HG02798 (cell line): Measurements from ENCODE around the gene FTL.
"Not testable (repeated sequence)": the region's sequence is repeated elsewhere in the genome, so short reads cannot be mapped to it uniquely, and the experiment has no call there.

ENCODE experiments used
- ATAC-seq: cut with Tn5 transposase; IDR thresholded peaks from one replicate; pipeline ENCODE4 v1.9.1; 2021; ENCODE audit warnings: mild to moderate bottlenecking; ENCODE audit not compliant: unreplicated experiment, poor library complexity

The FTL gene

GRCh38 chr19:48965040-48965805 lies at the start of gene FTL:
TSS of gene FTL (plus strand) at chr19:48965309. CDS start at chr19:48965508, 199 bp downstream.
- ATAC-seq: peak; percentile 69

GRCh38 chr19:48915757-48916156 lies 49.4 kb upstream of the FTL start:
- no peak for ATAC-seq

GRCh38 chr19:48918071-48918470 lies 47.0 kb upstream of the FTL start:
- ATAC-seq: no peak

- ATAC-seq: no peak
Measured at GRCh38 chr19:48918801-48919247, 46.3 kb upstream of the FTL start.

- ATAC-seq: not testable (repeated sequence)
Measured at GRCh38 chr19:48919271-48919670, 45.8 kb upstream of the FTL start.

- ATAC-seq: no peak
Measured at GRCh38 chr19:48920949-48921348, 44.2 kb upstream of the FTL start.

- no peak for ATAC-seq
Measured at GRCh38 chr19:48921721-48922500, 43.2 kb upstream of the FTL start.

GRCh38 chr19:48922548-48923490 lies 42.3 kb upstream of the FTL start:
- no peak for ATAC-seq

- no peak for ATAC-seq
Measured at GRCh38 chr19:48925240-48925843, 39.8 kb upstream of the FTL start.

- ATAC-seq: not testable (repeated sequence)
Measured at GRCh38 chr19:48925890-48926289, 39.2 kb upstream of the FTL start.

GRCh38 chr19:48926909-48927308 lies 38.2 kb upstream of the FTL start:
- no peak for ATAC-seq

GRCh38 chr19:48927692-48928091 lies 37.4 kb upstream of the FTL start:
- ATAC-seq: not testable (repeated sequence)

GRCh38 chr19:48928164-48929025 lies 36.7 kb upstream of the FTL start:
- no peak for ATAC-seq

- peak; percentile 66 for ATAC-seq
Measured at GRCh38 chr19:48933382-48933932, 31.7 kb upstream of the FTL start, which contains the start of gene DHDH. TSS of gene DHDH (plus strand) at chr19:48933699. CDS start at chr19:48933722, 23 bp downstream.

GRCh38 chr19:48934837-48935236 lies 30.3 kb upstream of the FTL start:
- ATAC-seq: no peak

- ATAC-seq: no peak
Measured at GRCh38 chr19:48935864-48936263, 29.2 kb upstream of the FTL start.

GRCh38 chr19:48938256-48938655 lies 26.9 kb upstream of the FTL start:
- ATAC-seq: no peak

GRCh38 chr19:48940902-48941301 lies 24.2 kb upstream of the FTL start:
- ATAC-seq: no peak

GRCh38 chr19:48943081-48943480 lies 22.0 kb upstream of the FTL start:
- no peak for ATAC-seq
